ENCODE data around the gene UGT1A6.

Gene UGT1A6

GRCh38 chr2:233801357-233802131 is 108.9 kb downstream of the UGT1A6 start:
- no peak for DNase-seq (ENCODE audit: low spot score)

GRCh38 chr2:233802132-233802815 is 109.6 kb downstream of the UGT1A6 start:
- DNase-seq (ENCODE audit: low spot score), result no peak

GRCh38 chr2:233803292-233803911 is 110.7 kb downstream of the UGT1A6 start:
- DNase-seq (ENCODE audit: low spot score), result no peak

GRCh38 chr2:233803994-233804393 is 111.3 kb downstream of the UGT1A6 start:
- no peak for DNase-seq (ENCODE audit: low spot score)

GRCh38 chr2:233807215-233807865 is 114.7 kb downstream of the UGT1A6 start:
- DNase-seq (ENCODE audit: low spot score), result no peak

- no peak for DNase-seq (ENCODE audit: low spot score)
Observed at GRCh38 chr2:233807966-233808935, 115.6 kb downstream of the UGT1A6 start.

GRCh38 chr2:233810385-233810784 is 117.7 kb downstream of the UGT1A6 start:
- no peak for DNase-seq (ENCODE audit: low spot score)

- DNase-seq (ENCODE audit: low spot score), result no peak
Observed at GRCh38 chr2:233811087-233811486, 118.4 kb downstream of the UGT1A6 start.

GRCh38 chr2:233811732-233812131 is 119.0 kb downstream of the UGT1A6 start:
- DNase-seq (ENCODE audit: low spot score), result no peak

- DNase-seq (ENCODE audit: low spot score), result no peak
Observed at GRCh38 chr2:233813236-233814055, 120.8 kb downstream of the UGT1A6 start.

- no peak for DNase-seq (ENCODE audit: low spot score)
Observed at GRCh38 chr2:233814056-233814835, 121.6 kb downstream of the UGT1A6 start.

- no peak for DNase-seq (ENCODE audit: low spot score)
Observed at GRCh38 chr2:233815861-233816260, 123.2 kb downstream of the UGT1A6 start.

GRCh38 chr2:233816334-233816733 is 123.6 kb downstream of the UGT1A6 start:
- DNase-seq (ENCODE audit: low spot score), result no peak

GRCh38 chr2:233816771-233817170 is 124.1 kb downstream of the UGT1A6 start:
- no peak for DNase-seq (ENCODE audit: low spot score)

GRCh38 chr2:233817361-233817911 is 124.7 kb downstream of the UGT1A6 start:
- no peak for DNase-seq (ENCODE audit: low spot score)

GRCh38 chr2:233817995-233818638 is 125.4 kb downstream of the UGT1A6 start:
- no peak for DNase-seq (ENCODE audit: low spot score)

- no peak for DNase-seq (ENCODE audit: low spot score)
Observed at GRCh38 chr2:233818639-233819621, 126.2 kb downstream of the UGT1A6 start.
